NB4 (cell line): ENCODE data around the gene MADCAM1.
A peak's percentile ranks its signal among the peaks of the same experiment; 100 is the strongest.

Source experiments
- DNase-seq: peaks from one replicate; pipeline ENCODE4 v3.0.0; 2010; ENCODE audit warnings: low read depth
- H3K4me3 ChIP-seq: one replicate; pipeline ENCODE4 v1.5.1; 2011; ENCODE audit warnings: mild to moderate bottlenecking, low read depth, low read length, moderate library complexity
- CTCF ChIP-seq: IDR thresholded peaks from one replicate; pipeline ENCODE4 v1.5.1; 2012; ENCODE audit warnings: low read depth, low read length
- MAX ChIP-seq: IDR thresholded peaks from 2 replicates; pipeline ENCODE4 v1.6.1; 2011; ENCODE audit warnings: low read depth, low read length
- MYC ChIP-seq: IDR thresholded peaks from 2 replicates; pipeline ENCODE4 v1.6.1; 2011; ENCODE audit warnings: low read depth, low read length
- POLR2A ChIP-seq: IDR thresholded peaks from 2 replicates; pipeline ENCODE4 v1.6.1; 2011; ENCODE audit warnings: mild to moderate bottlenecking; ENCODE audit not compliant: insufficient read length; ENCODE audit errors: extremely low read depth

Gene MADCAM1

GRCh38 chr19:531753-532560 is 35.7 kb downstream of the MADCAM1 start, which contains the start of gene CDC34:
Gene CDC34 (plus strand): TSS chr19:531760. CDS start chr19:531932, 172 bp downstream.
- TF ChIP-seq MAX (no peak), CTCF (no peak), POLR2A (no peak), MYC (no peak)
- H3K4me3 ChIP-seq = peak within 1 kb of the TSS; percentile 64
- DNase-seq = peak; percentile 33

GRCh38 chr19:532561-533363 is 36.5 kb downstream of the MADCAM1 start:
- peak; percentile 67 for DNase-seq
- peak overlapping the region; percentile 64 for H3K4me3 ChIP-seq
- TF ChIP-seq MYC = no peak
- peak; percentile 38 for TF ChIP-seq CTCF

GRCh38 chr19:533364-534058 is 37.2 kb downstream of the MADCAM1 start:
- no peak for DNase-seq
- no peak for TF ChIP-seq CTCF
- no peak for TF ChIP-seq MAX
- no peak for TF ChIP-seq POLR2A
- no peak for TF ChIP-seq MYC
- peak overlapping the region; percentile 64 for H3K4me3 ChIP-seq

GRCh38 chr19:534088-534487 is 37.8 kb downstream of the MADCAM1 start:
- H3K4me3 ChIP-seq = no peak overlapping the region
- no peak for DNase-seq
- TF ChIP-seq POLR2A = no peak
- TF ChIP-seq CTCF = no peak
- TF ChIP-seq MYC = no peak
- TF ChIP-seq MAX = no peak

GRCh38 chr19:535017-535835 is 38.9 kb downstream of the MADCAM1 start:
- TF ChIP-seq POLR2A (no peak), MYC (no peak), MAX (no peak), CTCF (no peak)
- no peak for DNase-seq

More at GRCh38 chr19:535017-535835, 38.9 kb downstream of the MADCAM1 start:
- no peak overlapping the region for H3K4me3 ChIP-seq
